ENCODE results near the gene LRRC10B.
A peak's percentile ranks its signal among the peaks of the same experiment; 100 is the strongest.
"Not testable (repeated sequence)": the region's sequence is repeated elsewhere in the genome, so short reads cannot be mapped to it uniquely, and the experiment has no call there.

LRRC10B gene

DNA sequence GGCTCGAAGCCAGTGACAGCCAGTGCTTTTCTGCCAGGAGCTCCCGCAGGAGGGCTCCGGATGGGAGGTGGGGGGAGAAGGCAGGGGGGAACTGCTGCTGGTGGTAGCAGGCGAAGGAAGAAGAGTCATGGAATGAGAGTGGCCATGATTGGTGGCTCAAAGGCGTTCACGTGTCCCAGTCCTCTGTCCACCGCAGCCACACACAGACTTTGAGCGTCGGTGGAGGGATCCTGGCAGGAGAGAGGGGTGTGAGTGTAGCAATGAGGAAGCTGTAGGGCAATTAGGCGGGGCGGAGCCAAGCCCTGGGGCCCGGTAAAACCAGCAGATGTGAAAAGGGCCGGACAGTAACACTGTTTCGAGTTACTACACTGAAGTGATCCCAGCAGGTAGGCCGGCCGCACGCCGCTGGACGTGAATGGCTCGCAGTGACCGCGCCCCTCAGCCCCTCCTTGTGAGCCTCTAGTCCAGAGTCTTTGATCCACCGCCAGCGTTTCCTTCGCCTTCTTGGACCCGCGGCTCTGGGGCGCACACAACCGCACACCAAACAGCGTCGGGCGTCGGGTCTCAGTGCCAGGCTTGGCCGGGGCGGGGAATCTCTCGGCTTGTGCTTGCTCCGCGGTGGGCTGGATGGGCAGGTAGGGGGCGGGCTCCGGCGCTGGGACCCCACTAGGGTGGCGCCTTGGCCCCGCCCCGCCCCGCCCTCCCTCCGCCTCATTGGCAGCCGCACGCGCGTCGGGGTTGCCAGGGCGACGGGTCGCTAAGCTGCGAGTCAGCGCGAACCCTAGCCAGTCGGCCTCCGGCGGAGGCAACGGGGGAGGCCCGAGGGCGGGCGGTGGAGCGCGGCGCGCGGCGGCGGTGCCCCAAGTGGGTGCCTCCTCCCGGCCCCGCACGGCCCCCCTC, at the start of gene LRRC10B:
Gene LRRC10B, plus strand, starts transcription at position 788 of the 900 bp plus-strand sequence. CDS start 250 bp downstream, outside the sequence.
- DNase-seq = no peak

DNA sequence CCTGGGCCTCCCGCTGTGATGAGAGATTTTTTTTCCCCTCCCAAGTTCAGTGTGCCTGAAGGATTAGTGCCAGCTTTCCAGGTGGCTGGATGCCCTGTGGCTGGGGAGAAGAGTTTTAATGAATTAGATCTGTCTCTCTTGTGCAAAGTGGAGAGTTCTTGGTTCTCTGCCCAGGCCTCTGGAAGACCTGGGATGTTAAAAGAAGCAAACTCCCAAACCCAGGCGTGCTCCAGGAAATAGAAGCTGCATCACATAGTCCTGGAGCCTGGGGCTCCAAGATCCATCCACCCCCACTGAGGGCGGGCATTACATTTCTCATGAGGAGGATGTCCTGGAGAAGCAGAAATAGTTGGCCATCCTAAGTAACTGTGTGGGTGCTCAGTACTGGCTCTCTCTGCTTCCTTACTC, 48.1 kb upstream of the LRRC10B start:
- no peak for DNase-seq

DNA sequence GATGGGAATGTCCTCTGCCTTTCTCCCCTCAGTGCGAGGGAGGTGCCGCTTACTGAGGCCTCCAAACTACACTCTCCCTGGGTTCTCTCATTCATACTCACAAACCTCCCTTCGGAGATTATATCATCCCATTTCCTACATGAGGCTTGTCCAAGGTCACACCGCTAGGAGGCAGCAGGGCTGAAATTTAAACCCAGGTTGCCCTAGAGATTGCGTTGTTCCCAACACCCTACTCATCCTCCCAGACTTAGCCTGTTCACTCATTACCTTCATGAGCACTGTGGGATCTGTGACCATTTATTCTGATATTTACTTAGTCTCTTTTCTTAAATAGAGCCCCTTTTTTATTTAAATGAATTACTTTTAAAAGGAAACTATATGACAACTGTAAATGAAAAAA, 47.6 kb upstream of the LRRC10B start:
- no peak for DNase-seq

DNA sequence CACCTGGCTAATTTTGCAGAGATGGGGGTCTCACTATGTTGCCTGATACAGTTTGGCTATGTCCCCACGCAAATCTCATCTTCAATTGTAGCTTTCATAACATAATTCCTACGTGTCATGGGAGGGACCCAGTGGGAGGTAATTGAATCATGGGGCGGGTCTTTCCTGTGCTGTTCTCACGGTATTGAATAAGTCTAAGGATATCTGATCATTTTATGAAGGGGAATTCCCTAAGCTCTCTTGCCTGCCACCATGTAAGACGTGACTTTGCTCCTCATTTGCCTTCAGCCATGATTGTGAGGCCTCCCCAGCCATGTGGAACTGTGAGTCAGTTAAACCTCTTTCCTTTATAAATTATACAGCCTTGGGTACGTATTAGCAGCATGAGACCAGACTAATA, 40.9 kb upstream of the LRRC10B start:
- not testable (repeated sequence) for DNase-seq

DNA sequence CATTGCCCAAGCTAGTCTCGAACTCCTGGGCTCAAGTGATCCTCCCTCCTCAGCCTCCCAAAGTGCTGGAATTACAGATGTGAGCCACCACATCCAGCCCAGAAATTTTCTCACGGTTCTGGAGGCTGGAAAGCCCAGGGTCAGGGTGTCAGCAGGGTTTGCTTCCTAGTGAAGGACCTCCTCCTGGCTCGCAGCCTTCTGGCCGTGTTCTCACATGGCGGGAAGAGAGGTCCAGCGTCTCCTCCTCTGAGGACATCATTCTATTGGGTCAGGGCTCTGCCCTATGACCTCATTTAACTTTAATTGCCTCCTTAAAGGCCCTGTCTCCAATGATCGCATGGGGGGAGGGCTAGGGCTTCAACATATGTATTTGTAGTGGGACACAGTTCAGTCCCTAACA, 40.5 kb upstream of the LRRC10B start:
- DNase-seq = no peak

DNA sequence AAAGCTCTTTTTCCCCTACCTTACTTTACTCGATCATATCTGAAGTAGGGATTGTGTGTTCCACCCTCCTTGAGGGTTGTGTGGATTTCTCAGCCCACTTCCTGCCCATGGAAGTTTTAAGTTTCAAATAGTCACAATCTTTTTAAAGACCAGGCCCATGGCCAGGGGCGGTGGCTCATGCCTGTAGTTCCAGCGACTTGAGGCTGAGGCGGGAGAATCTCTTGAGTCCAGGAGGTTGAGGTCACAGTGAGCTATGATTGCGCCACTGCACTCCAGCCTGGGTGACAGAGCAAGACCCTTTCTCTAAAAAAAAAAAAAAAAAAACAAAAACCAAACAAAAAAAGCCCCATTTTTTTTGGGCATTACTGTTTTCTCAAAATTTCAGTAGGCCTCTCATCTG, 36.3 kb upstream of the LRRC10B start:
- no peak for DNase-seq

DNA sequence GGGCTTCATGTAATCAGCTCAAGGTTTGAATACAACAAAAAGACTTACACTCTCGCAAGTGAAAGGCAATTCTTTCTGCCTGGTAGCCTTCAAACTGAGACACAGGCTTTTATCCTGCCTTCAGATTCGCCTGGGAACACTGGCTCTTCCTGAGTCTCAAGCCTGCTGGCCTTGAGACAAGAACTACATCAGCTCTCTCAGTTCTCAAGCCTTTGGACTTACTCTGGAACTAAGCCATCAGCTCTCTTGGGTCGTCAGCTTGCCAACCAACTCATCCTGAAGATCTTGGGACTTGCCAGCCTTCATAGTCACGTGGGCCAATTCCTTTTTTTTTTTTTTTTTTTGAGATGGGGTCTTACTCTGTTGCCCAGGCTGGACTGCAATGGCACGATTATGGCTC, 35.7 kb upstream of the LRRC10B start:
- DNase-seq = no peak

DNA sequence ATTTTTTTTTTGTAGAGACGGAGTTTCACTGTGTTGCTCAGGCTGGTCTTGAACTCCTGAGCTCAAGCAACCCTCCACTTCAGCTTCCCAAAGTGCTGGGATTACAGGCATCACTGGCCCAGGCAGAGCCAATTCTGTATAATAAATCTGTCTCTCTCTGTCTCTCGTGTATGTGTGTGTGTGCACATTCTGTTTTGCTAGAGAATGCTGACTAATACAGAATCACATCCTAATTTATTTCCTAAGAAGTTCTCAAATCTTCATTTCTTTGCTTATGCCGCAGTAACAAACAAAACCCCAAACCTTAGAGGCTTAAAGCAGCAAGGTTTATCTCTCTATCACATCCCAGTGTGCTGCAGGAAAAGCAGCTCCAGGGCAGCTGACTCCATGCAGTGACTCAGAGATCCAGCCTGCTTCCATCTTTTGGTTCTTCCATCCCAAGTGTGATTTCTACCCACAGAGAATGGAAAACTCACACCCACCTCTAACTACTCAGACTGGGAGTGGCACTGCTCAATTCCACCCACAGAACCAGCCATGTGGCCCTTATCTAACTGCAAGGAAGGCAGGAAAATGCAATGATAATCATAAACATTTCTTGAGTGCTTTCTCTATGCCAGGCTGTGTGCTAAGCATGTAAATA, 35.1 kb upstream of the LRRC10B start:
- DNase-seq = no peak

DNA sequence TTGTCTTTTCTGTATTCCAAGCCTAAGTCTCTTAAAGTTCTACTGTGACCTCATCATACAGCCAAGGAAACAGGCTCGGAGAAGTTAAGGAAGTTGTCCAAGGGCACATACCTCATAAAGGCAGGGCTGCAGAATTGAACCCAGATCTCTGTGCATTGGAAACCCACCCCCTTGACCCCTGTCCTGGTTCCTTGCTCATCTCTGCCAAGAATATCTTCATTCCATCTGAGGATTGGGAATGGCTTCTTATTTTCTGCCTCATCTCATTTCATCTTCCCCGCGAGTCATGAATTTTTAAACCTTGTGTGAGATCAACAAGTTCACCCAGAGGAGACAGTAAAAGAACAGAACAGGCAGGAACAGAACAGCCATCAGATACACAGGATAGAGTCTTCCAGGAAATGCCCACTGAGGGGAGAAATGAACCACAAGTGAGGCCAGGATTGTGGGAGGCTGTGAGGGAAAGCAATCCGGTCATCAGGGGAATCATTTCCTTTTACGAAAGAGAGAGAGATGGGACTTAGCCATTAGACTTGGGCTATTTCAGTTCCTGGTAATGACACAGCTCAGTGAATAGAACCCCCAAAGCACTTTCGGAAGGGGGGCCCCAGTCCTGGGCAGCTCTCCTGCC, 34.4 kb upstream of the LRRC10B start:
- no peak for DNase-seq

DNA sequence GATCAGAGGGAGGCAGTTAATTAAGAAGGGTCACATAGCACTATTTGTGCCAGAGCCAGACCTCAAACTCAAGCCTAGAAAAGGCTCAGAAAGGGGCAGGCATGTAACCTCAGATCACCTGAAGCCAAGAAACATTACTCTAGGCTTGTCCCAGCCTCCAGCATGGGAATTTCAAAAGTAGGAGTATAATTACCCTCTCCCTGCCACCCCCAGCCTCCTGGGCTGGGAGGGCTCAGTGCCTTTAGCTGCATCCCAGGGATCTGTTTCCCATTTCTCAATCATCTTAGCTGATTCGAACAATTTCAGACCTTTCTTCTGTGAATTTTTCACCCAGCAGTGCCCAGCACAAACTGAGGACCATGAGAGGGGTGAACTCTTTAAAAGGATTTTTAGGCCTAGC, 33.1 kb upstream of the LRRC10B start:
- DNase-seq = no peak

DNA sequence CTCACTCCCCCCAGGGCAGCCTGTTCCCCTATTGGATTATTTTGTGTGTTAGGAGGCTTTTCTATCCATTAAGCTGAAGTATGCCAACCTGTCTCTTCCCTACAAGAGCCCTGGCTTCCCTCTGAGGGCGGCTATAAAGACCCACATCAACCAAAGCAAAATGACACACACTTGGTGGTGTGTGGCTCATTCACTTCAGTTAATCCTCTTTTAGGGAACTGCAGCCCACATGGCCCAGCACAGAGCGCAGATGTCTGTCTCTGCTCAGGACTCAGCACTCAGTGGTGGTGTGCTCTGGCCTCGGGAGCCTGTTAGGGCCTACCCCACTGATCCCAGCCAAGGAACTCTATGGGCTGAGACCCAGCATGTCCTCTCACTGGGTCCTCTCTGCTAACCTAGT, 32.2 kb upstream of the LRRC10B start:
- DNase-seq = no peak

DNA sequence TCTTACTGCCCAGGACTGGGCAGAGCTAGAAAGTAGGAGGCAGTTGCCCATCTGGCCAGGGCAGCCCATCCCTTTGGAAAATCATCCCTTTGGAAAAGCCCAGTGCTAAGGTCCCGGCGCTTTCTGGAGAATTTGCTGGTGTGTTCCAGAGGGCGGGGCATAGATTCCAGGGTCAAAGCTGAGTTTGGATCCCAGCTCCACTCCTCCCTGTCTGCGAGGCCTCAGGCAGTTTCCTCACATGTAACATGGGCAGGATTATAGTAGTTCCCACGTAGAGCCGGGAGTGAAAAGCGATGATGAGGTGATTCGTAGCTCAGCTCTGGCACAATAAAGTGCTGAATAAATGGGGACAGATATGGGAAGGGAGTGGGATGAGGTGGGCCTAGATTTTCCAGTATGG, 31.4 kb upstream of the LRRC10B start:
- no peak for DNase-seq

DNA sequence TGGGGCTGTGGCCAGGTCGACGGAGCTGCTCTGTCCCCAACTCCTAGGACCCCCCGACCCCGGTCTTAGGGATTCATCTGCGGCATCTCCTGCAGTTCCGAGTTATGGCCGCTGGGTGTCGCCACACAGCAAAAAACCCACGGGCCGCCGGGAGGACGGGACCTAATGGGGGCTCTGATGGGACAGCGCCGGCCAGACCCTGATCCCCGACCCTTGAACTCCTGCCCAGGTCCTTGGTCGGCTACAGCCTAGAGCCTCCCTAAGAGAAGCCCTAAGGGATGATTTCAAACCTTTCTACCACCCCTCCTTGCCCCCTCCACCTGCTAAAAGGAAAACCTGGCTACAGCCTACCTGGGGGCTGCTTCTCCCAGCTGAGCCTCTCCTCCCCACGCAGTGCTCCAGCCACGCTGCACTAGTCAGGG, 30.8 kb upstream of the LRRC10B start:
- no peak for DNase-seq

DNA sequence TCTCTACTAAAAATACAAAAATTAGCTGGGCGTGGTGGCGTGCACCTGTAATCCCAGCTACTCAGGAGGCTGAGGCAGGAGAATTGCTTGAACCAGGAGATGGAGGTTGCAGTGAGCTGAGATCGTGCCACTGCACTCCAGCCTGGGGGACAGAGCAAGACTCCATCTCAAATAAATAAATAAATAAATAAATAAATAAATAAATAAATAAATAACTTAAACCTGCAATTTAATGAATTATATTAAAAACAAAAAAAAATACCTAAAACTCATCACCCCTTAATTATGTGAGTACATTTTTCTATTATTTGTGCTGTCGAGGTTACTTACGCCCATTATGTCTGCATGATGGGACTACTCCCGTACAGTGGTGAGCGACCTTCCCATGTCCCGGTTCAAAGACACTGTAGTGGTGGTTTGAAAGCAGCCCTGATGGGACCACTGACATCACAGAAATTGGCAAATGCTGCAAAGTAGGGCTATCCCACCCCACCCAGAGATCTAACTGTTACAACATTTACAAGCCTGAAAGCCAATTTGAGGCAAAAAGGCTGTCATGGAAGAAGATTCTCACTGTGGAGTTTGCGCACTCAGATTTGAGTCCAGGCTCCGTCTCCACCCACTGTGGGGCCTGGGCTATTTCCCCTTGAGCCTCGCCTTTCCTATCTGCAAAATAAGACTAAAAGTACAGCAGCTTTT, 29.0 kb upstream of the LRRC10B start:
- not testable (repeated sequence) for DNase-seq

DNA sequence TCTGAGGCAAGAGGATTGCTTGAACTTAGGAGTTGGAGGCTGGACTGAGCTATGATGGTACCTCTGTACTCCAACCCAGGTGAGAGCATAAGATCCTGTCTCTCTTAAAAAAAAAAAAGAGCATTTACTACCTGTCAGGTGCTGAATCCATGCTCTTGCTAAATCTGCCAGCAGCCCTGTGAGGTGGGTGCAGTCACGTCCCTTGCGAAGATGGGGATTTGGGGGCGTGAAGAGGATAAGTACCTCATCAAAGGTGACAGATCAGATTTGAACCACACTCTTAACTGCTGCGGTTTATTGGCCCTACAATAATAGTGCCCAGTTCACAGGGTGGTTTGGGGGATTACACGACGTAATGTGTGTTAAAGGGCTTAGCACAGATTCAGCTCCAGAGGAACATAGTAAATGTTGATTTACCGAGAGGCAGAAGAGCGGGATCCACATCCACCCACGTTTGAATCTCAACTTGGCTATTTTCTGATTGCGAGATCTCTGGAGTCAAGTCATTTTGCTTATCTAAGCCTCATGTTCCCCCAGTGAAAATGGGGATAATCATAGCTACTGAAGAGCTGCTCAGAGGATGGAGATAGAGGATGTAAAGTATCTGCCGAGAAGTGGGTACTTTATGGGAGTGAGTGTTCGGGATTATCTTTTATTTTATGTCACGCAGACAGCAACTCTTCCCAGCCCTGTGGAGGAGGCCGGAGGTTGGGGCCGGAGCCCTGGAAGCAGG, 28.1 kb upstream of the LRRC10B start:
- DNase-seq = no peak

DNA sequence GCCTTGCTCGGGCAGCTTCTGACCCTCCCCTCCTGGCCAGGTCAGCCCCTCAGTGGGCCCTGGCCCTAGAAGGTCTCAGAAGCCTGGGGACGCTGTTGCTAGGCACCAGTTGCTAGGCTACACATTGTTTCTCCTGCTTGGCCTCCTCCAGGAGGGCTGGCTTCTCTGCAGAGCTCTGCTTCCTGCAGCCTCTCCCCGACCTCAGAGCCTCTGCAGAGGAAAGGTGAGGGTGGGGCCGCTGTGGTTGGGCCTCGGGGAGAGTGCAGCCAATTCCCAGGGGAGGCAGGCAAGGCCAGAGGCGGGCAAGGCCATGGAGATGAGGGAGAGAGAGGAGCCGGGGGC, 27.6 kb upstream of the LRRC10B start:
- peak; percentile 61 for DNase-seq

DNA sequence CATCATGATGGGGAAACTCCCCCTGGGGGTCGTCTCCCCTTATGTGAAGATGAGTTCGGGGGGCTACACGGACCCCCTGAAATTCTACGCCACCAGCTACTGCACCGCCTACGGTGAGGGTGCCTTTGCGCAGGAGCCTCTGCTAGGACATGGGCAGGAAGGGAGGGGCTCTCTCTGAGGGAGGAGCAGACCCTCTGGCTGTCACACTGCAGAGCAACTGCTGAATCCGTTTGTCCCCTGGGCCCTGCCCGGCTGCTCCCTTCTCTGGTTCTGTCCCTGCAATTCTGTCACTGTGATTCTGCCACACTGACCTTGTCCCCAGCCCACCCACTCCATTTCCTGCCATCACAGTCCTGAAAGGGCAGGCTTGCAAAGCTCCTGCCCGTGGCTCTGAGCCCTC, 26.7 kb upstream of the LRRC10B start:
- DNase-seq = no peak

DNA sequence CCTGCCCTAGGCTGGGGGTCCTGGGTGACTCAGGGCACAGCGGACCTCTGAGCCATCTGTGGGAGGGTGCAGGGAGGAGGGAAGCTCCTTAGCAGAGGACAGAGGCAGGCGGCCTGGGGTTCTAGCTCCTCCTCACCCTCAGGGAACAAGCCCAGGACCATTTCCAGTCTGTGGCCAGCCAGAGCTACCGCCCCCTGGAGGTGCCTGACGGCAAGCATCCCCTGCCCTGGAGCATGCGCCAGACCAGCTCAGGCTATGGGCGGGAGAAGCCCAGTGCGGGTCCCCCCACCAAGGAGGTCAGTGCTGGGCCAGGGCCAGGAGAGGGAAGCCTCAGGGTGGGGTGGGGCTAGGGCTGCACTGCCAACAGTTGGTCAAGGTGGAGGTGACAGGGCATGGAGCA, 26.0 kb upstream of the LRRC10B start:
- no peak for DNase-seq

DNA sequence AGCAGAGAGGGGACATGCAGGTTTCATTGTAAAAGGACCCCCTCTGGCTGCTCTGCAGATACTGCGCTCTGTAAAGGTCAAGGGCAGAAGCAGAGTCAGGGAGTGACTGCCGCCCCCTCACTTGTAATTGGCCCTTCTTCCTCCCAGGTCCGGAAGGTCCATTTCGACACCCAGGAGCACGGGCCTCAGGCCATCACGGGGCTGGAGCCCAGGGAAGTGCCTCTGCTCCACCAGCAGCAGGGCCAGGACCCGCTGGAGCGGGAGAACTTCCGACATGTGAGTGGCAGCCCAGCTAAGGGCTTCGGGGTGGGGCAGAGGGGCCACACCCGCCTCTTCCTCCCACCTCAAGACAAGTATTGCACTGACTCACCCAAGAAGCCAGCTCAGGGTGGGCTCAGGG, 24.0 kb upstream of the LRRC10B start:
- no peak for DNase-seq

DNA sequence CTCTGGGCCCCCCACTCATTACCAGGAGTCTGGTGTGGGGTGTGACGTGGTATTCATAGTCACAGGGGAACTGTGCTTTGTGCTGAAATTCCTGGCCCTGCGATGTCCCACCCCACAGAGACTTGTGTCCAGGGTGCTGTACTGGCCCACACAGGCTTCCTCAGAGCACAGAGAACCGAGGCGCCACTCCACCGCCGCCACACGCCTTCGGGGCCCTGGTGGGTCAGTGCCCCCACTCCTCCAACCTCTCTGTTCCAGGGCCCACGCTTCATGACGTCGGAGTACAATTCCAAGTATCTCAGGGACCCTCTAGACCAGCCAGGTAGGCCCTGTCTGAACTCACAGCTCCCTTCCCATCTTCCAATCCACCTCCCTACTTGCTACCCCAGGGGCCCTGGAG, 23.5 kb upstream of the LRRC10B start:
- no peak for DNase-seq

DNA sequence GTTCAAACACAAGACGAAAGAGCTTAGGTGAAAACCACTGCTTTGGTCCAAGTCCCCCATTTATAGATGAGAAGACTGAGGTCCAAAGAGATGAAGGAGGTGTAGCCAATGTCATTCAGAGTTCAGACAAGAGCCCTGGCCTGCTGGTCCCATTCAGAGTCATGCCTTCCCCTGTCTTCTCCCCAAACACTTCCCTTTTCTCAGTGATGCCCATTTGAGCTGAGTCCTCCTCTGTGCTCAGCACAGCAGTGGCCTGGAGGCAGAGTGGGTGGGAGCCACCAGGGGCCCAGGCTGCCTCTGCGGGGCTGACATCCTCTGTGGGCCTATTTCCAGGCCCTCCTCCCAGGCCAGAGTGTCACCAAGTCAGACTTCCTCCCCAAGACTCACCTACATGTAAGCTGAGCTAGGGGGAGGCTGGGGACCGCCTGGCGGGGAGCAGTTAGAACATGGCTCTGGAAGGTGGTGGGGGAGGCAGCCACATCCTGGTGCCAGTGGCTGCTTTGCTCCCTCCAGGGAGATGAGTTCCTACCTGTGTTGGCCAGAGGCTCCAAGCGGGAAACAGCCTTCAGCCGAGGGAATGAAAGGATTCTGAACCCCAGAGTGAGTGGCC, 22.4 kb upstream of the LRRC10B start:
- DNase-seq = no peak

DNA sequence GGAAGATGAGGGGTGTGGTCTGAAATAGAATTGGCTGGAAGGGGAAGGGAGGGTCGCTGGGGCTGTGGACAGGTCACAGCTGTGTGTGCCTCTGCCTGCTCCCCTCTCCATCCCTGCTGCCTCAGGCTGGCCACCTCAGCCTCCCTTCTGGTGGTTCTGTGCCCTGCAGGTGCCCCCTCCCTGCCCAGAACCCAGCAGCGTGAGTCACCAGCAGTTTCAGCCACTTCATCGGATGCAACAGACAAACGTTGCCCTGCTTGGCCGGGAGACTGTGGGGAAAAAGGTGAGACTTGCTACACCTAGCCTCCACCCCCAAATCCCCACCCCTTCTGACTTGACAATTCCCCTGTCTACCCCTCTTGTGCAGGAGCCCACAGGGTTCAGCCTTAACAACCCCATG, 21.8 kb upstream of the LRRC10B start:
- DNase-seq = no peak

All from NCI-H187 treated with DMSO at 0.1 percent for 48 hours (cell line).